ENCODE results near the gene ARFGAP3. TPM values are rescaled to one million over a fixed set of nuclear protein-coding genes. Genes with fewer than 3 reads are reported as not detected.
"Not testable (repeated sequence)": the region's sequence is repeated elsewhere in the genome, so short reads cannot be mapped to it uniquely, and the experiment has no call there.

The ARFGAP3 gene
- total RNA-seq, 1 donor from 2014 or later = 26.3 TPM

DNA sequence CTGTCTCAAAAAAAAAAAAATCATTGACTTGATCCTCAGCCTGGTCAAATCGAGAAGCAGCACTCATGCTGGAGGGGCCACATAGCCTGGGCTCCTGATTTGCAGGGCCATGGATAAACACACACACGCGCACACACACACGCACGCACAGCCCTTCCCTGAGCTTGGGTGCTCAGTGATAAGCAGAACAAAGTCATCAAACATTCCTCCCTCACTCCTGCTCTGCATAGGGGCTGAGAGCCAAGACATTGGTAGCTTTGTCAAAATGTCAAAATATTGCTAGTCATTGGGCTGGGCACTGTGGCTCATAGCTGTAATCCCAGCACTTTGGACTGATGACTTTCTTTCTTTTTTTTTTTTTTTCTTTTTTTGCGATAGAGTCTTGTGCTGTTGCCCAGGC is 102.4 kb downstream of the ARFGAP3 start:
- Mint-ChIP-seq H3K27ac (peak overlapping the region; percentile 37), H3K4me3 (ENCODE audit: low read depth) (no peak overlapping the region)

DNA sequence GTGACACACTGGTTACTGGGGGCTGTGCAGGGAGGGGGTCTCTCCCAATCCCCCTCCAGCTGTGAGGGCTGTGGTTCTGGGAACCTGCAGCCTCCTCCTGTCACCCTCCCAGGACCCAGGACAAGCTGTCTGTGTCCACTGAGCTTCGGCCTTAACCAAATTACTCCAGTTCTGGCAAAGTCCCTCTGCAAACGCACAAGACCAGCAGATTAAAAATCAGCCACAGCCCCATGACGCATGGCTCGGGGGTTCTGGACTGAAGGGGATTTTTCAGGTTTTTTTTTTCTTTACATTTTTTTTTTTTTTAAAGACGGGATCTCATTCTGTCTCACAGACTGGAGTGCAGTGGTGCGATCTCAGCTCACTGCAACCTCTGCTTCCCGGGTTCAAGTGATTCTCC is 104.2 kb downstream of the ARFGAP3 start:
- Mint-ChIP-seq H3K9me3 (ENCODE audit: low read depth) (no peaks in the 10 kb centered on the region), H3K36me3 (ENCODE audit: insufficient read depth) (no peaks in the 10 kb centered on the region), H3K4me3 (ENCODE audit: low read depth) (no peak overlapping the region), H3K27ac (no peak overlapping the region), H3K27me3 (peaks cover 10% of the 10 kb centered on the region), H3K4me1 (ENCODE audit: low read depth) (peaks cover 1% of the 10 kb centered on the region)
- TF ChIP-seq, protein P1, sequence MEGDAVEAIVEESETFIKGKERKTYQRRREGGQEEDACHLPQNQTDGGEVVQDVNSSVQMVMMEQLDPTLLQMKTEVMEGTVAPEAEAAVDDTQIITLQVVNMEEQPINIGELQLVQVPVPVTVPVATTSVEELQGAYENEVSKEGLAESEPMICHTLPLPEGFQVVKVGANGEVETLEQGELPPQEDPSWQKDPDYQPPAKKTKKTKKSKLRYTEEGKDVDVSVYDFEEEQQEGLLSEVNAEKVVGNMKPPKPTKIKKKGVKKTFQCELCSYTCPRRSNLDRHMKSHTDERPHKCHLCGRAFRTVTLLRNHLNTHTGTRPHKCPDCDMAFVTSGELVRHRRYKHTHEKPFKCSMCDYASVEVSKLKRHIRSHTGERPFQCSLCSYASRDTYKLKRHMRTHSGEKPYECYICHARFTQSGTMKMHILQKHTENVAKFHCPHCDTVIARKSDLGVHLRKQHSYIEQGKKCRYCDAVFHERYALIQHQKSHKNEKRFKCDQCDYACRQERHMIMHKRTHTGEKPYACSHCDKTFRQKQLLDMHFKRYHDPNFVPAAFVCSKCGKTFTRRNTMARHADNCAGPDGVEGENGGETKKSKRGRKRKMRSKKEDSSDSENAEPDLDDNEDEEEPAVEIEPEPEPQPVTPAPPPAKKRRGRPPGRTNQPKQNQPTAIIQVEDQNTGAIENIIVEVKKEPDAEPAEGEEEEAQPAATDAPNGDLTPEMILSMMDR (IDR thresholded peaks at IDR 0.05; ENCODE audit: unreplicated experiment) = no peak
- no peak for DNase-seq (ENCODE audit: low spot score, unreplicated experiment)

More for the DNA sequence above, 102.4 kb downstream of the ARFGAP3 start:
- TF ChIP-seq, protein P1 (IDR thresholded peaks at IDR 0.05; ENCODE audit: unreplicated experiment) = no peak
- Mint-ChIP-seq H3K36me3 (ENCODE audit: insufficient read depth) (no peaks in the 10 kb centered on the region), H3K4me1 (ENCODE audit: low read depth) (peaks cover 1% of the 10 kb centered on the region), H3K9me3 (ENCODE audit: low read depth) (no peaks in the 10 kb centered on the region), H3K27me3 (peaks cover 16% of the 10 kb centered on the region)
- no peak for DNase-seq (ENCODE audit: low spot score, unreplicated experiment)

DNA sequence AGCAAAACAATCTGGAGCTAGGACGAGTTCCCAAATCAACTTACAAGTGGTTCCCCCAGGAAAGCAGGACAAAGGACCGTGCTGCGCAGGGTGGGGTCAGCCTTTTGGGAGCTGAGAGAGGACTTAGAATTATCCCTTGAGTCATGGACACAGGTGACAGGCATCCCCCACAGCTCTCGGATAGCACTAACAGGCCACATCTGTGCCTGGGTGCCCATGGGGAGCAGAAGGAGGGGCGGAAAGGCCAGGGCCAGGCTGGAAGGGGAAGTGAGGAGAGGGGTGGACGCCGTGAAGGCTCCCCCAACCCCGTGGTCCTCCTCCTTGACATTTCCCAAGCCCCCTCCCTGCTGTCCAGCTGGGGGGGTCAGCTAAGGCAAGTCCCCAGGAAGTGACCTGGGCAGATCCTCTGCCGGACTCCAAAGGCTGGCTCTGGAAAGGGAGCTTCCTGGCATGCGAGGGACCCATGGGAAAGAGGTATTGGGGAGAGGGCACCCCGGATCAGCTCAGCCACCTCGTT is 104.8 kb downstream of the ARFGAP3 start:
- Mint-ChIP-seq H3K9me3 (ENCODE audit: low read depth) (no peaks in the 10 kb centered on the region), H3K36me3 (ENCODE audit: insufficient read depth) (no peaks in the 10 kb centered on the region), H3K4me1 (ENCODE audit: low read depth) (peaks cover 1% of the 10 kb centered on the region), H3K4me3 (ENCODE audit: low read depth) (no peak overlapping the region), H3K27me3 (peaks cover 4% of the 10 kb centered on the region), H3K27ac (no peak overlapping the region)
- DNase-seq (ENCODE audit: low spot score, unreplicated experiment) = no peak
- TF ChIP-seq, protein P1 (IDR thresholded peaks at IDR 0.05; ENCODE audit: unreplicated experiment) = no peak

DNA sequence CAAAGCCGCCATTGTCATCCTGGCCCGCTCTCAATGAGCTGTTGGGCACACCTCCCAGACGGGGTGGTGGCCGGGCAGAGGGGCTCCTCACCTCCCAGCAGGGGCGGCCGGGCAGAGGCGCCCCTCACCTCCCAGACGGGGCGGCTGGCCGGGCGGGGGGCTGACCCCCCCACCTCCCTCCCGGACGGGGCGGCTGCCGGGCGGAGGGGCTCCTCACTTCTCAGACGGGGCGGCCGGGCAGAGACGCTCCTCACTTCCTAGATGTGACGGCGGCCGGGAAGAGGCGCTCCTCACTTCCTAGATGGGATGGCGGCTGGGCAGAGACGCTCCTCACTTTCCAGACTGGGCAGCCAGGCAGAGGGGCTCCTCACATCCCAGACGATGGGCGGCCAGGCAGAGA is 106.7 kb downstream of the ARFGAP3 start:
- not testable (repeated sequence) for H3K27me3 Mint-ChIP-seq; H3K9me3 Mint-ChIP-seq (ENCODE audit: low read depth); H3K4me3 Mint-ChIP-seq (ENCODE audit: low read depth); H3K36me3 Mint-ChIP-seq (ENCODE audit: insufficient read depth); DNase-seq (ENCODE audit: low spot score, unreplicated experiment); H3K4me1 Mint-ChIP-seq (ENCODE audit: low read depth); H3K27ac Mint-ChIP-seq

DNA sequence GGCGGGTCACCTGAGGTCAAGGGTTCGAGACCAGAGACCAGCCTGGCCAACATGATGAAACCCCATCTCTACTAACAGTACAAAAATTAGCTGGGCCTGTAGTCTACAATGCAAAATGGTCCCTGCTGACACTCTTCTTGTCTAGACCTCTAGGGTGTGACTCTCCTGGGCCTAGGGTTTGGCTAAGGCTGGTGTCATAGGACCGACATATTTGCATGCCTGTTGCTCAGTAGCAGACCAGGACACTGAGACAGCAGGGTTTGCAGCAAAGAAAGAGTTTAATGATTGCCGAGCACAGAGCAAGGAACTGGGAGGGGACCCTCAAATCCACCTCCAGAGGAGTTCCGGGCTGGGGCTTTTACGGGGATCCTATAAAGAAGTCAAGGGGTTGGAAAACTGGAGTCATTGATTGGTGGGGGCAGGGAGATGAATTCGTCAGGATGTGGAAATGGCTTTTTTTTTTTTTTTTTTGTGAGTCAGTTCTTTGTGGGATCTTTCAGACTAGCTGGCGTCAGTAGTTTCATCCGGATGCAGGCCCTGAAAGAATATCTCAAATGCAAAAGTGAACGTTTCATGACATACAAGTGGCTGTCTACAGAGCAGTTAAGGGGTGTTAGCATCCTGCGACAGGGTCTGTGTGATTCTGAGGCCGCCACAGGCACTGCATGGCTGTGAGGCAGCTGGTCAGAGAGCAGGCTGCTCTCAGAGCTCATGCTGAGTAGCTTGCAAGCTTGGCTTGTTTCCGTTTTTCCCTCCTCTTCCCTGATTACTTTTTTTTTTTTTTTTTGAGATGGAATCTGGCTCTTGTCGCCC is 109.2 kb downstream of the ARFGAP3 start:
- no peak overlapping the region for H3K27ac Mint-ChIP-seq
- TF ChIP-seq, protein P1 (IDR thresholded peaks at IDR 0.05; ENCODE audit: unreplicated experiment) = no peak
- H3K4me3 Mint-ChIP-seq (ENCODE audit: low read depth) = no peak overlapping the region
- H3K27me3 Mint-ChIP-seq = peaks cover 1% of the 10 kb centered on the region
- DNase-seq (ENCODE audit: low spot score, unreplicated experiment) = no peak
- H3K9me3 Mint-ChIP-seq (ENCODE audit: low read depth) = no peaks in the 10 kb centered on the region
- no peaks in the 10 kb centered on the region for H3K36me3 Mint-ChIP-seq (ENCODE audit: insufficient read depth)
- H3K4me1 Mint-ChIP-seq (ENCODE audit: low read depth) = peaks cover 2% of the 10 kb centered on the region

Other genes with a start within 250 kb of the ARFGAP3 start
- 77.5 and 82.4 TPM in 2 replicates for gene POLDIP3, start 242.4 kb downstream of the ARFGAP3 start, total RNA-seq
- gene ATP5MGL, start 216.7 kb downstream of the ARFGAP3 start, total RNA-seq = 0.40 and 0.89 TPM in 2 replicates
- gene CYB5R3, start 207.9 kb downstream of the ARFGAP3 start, total RNA-seq = 77.3 and 85.9 TPM in 2 replicates
- 0.47 and 1.1 TPM in 2 replicates for gene A4GALT, start 136.4 kb downstream of the ARFGAP3 start, total RNA-seq
- 53.9 and 61.0 TPM in 2 replicates for gene PACSIN2, start 157.9 kb upstream of the ARFGAP3 start, total RNA-seq
- 11.9 and 12.4 TPM in 2 replicates for gene TTLL1, start 232.1 kb upstream of the ARFGAP3 start, total RNA-seq